Globus pallidus (tissue), 1 donor: ENCODE data around the gene NOTO.
A peak's percentile ranks its signal among the peaks of the same experiment; 100 is the strongest.
"Not testable (repeated sequence)": the region's sequence is repeated elsewhere in the genome, so short reads cannot be mapped to it uniquely, and the experiment has no call there.

Experiments used
- DNase-seq: peaks from one replicate; pipeline ENCODE4 v3.0.0-alpha.2; 2015; ENCODE audit warnings: low spot score

The NOTO gene

GRCh38 chr2:73202156-73203054, at the start of gene NOTO:
Gene NOTO, plus strand, starts transcription at chr2:73202574. Its CDS starts 93 bp downstream, at chr2:73202667.
- DNase-seq = no peak

- DNase-seq = peak; percentile 36
Measured at GRCh38 chr2:73156539-73157124, 45.7 kb upstream of the NOTO start.

- DNase-seq = no peak
Measured at GRCh38 chr2:73162856-73163391, 39.5 kb upstream of the NOTO start.

GRCh38 chr2:73163483-73164367, 38.6 kb upstream of the NOTO start:
- peak; percentile 51 for DNase-seq

- not testable (repeated sequence) for DNase-seq
Measured at GRCh38 chr2:73165978-73166377, 36.4 kb upstream of the NOTO start.

- not testable (repeated sequence) for DNase-seq
Measured at GRCh38 chr2:73166813-73167212, 35.6 kb upstream of the NOTO start.

- DNase-seq = not testable (repeated sequence)
Measured at GRCh38 chr2:73168348-73168747, 34.0 kb upstream of the NOTO start.

GRCh38 chr2:73170341-73170740, 32.0 kb upstream of the NOTO start:
- DNase-seq = not testable (repeated sequence)

- DNase-seq = no peak
Measured at GRCh38 chr2:73172963-73173362, 29.4 kb upstream of the NOTO start.

GRCh38 chr2:73173781-73174180, 28.6 kb upstream of the NOTO start:
- no peak for DNase-seq

- no peak for DNase-seq
Measured at GRCh38 chr2:73174244-73174643, 28.1 kb upstream of the NOTO start.

GRCh38 chr2:73174941-73175662, 27.3 kb upstream of the NOTO start:
- no peak for DNase-seq

GRCh38 chr2:73175663-73176204, 26.6 kb upstream of the NOTO start:
- DNase-seq = peak; percentile 38

GRCh38 chr2:73176205-73176880, 26.0 kb upstream of the NOTO start:
- DNase-seq = no peak

GRCh38 chr2:73176881-73177644, 25.3 kb upstream of the NOTO start:
- DNase-seq = peak; percentile 77

GRCh38 chr2:73177645-73178255, 24.6 kb upstream of the NOTO start:
- no peak for DNase-seq

- DNase-seq = no peak
Measured at GRCh38 chr2:73185965-73186364, 16.4 kb upstream of the NOTO start.

GRCh38 chr2:73187549-73187948, 14.8 kb upstream of the NOTO start:
- DNase-seq = no peak

- DNase-seq = no peak
Measured at GRCh38 chr2:73197579-73197978, 4.8 kb upstream of the NOTO start.
